NCI-H1105 treated with DMSO at 0.1 percent for 48 hours (cell line): ENCODE data around the gene CCDC136.
A peak's percentile ranks its signal among the peaks of the same experiment; 100 is the strongest.

Experiments
- DNase-seq: peaks from one replicate; lab custom pipeline; 2025; lab: John Stamatoyannopoulos, UW

Gene CCDC136

GRCh38 chr7:128862571-128863432, 71.0 kb downstream of the CCDC136 start, which contains the start of gene ATP6V1F:
Gene ATP6V1F, plus strand, starts transcription at chr7:128862856. Its CDS starts 49 bp downstream, at chr7:128862905.
- DNase-seq, result peak; percentile 97

- DNase-seq, result peak; percentile 30
These were observed 71.7 kb downstream of the CCDC136 start for GRCh38 chr7:128863433-128863989.

- DNase-seq, result no peak
These were observed 73.5 kb downstream of the CCDC136 start for GRCh38 chr7:128865303-128865702.

- no peak for DNase-seq
These were observed 74.5 kb downstream of the CCDC136 start for GRCh38 chr7:128865996-128866877.

- DNase-seq, result no peak
These were observed 75.5 kb downstream of the CCDC136 start for GRCh38 chr7:128867241-128867640.

GRCh38 chr7:128867842-128868623, 76.3 kb downstream of the CCDC136 start:
- peak; percentile 83 for DNase-seq

GRCh38 chr7:128868624-128869137, 76.9 kb downstream of the CCDC136 start:
- no peak for DNase-seq

- no peak for DNase-seq
These were observed 77.6 kb downstream of the CCDC136 start for GRCh38 chr7:128869138-128869943.

GRCh38 chr7:128869944-128870285, 78.1 kb downstream of the CCDC136 start:
- DNase-seq, result no peak

- no peak for DNase-seq
These were observed 79.3 kb downstream of the CCDC136 start for GRCh38 chr7:128871050-128871449.
